Activated T-cell treated with anti-CD3 and anti-CD28 coated beads, Interleukin-2, amount 50 U/mL, for 4 hours (primary cell): ENCODE measurements around the gene CDC42EP4. TPM values are rescaled to one million over a fixed set of nuclear protein-coding genes. Genes with fewer than 3 reads are reported as not detected.
"Not testable (repeated sequence)": the region's sequence is repeated elsewhere in the genome, so short reads cannot be mapped to it uniquely, and the experiment has no call there.

ENCODE experiments used
- ATAC-seq, 2 donors: fragments of 200-7000 bp; cut with Tn5 transposase; one replicate each; pipeline ENCODE4 v1.10.0; 2021
- DNase-seq: peaks from one replicate; pipeline ENCODE4 v3.0.0-alpha.2; 2020
- H3K27me3 Mint-ChIP-seq: one replicate; pipeline ENCODE4 v1.8.0; 2021; ENCODE audit warnings: low read depth, mixed read lengths
- H3K36me3 Mint-ChIP-seq: one replicate; pipeline ENCODE4 v1.8.0; 2022; ENCODE audit warnings: mixed read lengths; ENCODE audit not compliant: insufficient read depth
- H3K4me1 Mint-ChIP-seq: one replicate; pipeline ENCODE4 v1.8.0; 2021; ENCODE audit warnings: low read depth, mixed read lengths
- H3K4me3 Mint-ChIP-seq: one replicate; pipeline ENCODE4 v1.8.0; 2021; ENCODE audit warnings: mild to moderate bottlenecking, moderate library complexity, mixed read lengths
- H3K9me3 Mint-ChIP-seq: one replicate; pipeline ENCODE4 v1.8.0; 2021; ENCODE audit warnings: mixed read lengths
- total RNA-seq, 3 donors: library from RNA; stranded (reverse); gene quantifications; one replicate each; pipeline ENCODE4 v1.2.1, GENCODE V29; 2021

CDC42EP4 gene
- total RNA-seq, 3 donors from 2014 or later, result 0.24 to 1.1 (median 0.30) TPM

DNA sequence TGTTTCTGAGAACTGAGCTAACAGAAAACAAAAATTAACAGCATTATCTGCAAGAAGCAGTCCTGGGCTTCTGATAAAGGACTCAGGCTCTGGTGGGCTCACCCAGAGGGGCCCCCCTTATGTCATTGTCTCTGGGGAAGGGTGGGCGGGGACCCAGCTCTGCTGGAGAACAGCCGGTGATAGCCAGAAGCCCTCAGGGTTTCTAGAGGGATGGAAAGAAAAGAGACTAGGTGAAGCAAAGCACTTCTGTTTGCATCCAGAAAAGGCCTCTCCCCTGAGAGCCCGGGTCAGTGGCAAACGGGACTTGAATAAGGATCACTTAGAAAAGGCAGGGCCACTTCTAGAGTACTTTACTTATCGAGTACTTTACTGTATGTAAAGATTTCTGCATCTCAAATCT, 7.0 kb upstream of the CDC42EP4 start:
- Mint-ChIP-seq H3K27me3 (no peaks in the 10 kb centered on the region), H3K36me3 (no peaks in the 10 kb centered on the region), H3K4me3 (no peak overlapping the region), H3K9me3 (no peaks in the 10 kb centered on the region), H3K4me1 (no peaks in the 10 kb centered on the region)
- no peak for DNase-seq
- ATAC-seq, result no peak

DNA sequence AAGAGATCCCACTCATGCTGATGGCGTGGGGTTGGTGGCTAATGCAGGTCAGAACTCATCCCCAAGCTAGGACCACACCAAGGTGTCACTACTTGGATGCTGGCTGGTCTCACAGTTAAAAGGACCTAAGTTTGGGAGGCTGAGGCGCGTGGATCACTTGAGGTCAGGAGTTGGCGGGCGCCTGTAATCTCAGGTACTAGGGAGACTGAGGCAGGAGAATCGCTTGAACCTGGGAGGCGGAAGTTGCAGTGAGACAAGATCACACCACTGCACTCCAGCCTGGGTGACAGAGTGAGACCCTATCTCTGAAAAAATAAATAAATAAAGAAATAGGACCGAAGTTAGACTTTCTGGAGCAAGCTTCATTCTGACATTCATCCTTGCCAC, 6.6 kb upstream of the CDC42EP4 start:
- H3K4me3 Mint-ChIP-seq, result no peak overlapping the region
- H3K27me3 Mint-ChIP-seq, result no peaks in the 10 kb centered on the region
- no peak for ATAC-seq
- no peaks in the 10 kb centered on the region for H3K36me3 Mint-ChIP-seq
- H3K4me1 Mint-ChIP-seq, result peaks cover 1% of the 10 kb centered on the region
- DNase-seq, result no peak
- no peaks in the 10 kb centered on the region for H3K9me3 Mint-ChIP-seq

- DNase-seq (no peak), ATAC-seq (no peak)
- Mint-ChIP-seq H3K9me3 (no peaks in the 10 kb centered on the region), H3K4me3 (no peak overlapping the region), H3K27me3 (no peaks in the 10 kb centered on the region), H3K36me3 (no peaks in the 10 kb centered on the region), H3K4me1 (peaks cover 3% of the 10 kb centered on the region)
Observed at GRCh38 chr17:73317513-73318426, 6.0 kb upstream of the CDC42EP4 start.

DNA sequence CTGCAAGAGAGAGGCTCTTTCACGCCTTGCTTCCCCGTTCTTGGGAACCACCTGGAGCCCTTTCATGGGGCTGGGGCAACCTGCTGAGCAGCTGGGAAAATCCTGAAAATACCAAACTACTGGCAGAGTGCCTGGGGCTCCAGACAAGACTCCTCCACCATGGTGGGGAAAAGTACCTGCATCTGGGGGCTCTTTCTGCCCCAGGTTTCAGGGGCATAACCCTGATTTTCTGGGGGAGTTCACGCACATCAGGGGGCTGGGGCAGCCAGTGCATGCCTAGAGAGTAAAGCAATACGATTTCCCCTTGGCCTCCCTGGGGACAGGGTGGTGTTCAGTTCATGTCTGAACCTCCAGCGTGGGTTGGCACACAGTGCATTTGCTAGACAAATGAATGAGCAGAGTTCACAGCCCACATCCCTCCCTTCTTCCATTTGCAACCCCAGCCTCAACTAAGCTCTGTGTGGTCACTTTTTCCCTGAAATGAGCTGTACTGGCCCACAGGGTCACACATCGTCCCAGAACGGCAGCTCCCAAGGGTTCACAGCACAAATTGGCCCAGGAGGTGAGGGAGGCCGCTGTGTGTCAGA, 5.2 kb upstream of the CDC42EP4 start:
- H3K4me3 Mint-ChIP-seq, result no peak overlapping the region

DNA sequence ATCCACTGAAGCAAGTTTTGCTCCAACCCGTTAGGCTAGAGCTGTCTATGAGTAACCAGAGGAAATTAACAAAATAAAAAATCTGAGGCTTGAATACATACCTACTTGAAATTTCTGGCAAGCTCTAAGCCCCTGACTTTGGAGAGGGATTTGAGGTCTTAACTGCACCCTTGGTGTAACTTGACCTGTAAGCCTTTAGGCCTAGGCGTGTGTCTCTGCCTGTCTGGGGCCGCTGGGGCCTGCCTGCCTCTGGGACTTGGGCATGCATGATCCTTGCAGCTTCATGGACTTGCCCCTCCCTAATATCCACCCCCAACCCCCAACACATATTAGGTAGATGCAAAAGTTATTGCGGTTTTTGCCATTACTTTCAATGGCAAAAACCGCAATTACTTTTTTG, 3.7 kb upstream of the CDC42EP4 start:
- peaks cover 6% of the 10 kb centered on the region for H3K4me1 Mint-ChIP-seq
- no peak overlapping the region for H3K4me3 Mint-ChIP-seq
- no peak for DNase-seq

More for the DNA sequence above, 5.2 kb upstream of the CDC42EP4 start:
- no peaks in the 10 kb centered on the region for H3K27me3 Mint-ChIP-seq
- no peaks in the 10 kb centered on the region for H3K9me3 Mint-ChIP-seq
- no peaks in the 10 kb centered on the region for H3K36me3 Mint-ChIP-seq
- H3K4me1 Mint-ChIP-seq, result peaks cover 3% of the 10 kb centered on the region
- ATAC-seq (no peak), DNase-seq (no peak)

DNA sequence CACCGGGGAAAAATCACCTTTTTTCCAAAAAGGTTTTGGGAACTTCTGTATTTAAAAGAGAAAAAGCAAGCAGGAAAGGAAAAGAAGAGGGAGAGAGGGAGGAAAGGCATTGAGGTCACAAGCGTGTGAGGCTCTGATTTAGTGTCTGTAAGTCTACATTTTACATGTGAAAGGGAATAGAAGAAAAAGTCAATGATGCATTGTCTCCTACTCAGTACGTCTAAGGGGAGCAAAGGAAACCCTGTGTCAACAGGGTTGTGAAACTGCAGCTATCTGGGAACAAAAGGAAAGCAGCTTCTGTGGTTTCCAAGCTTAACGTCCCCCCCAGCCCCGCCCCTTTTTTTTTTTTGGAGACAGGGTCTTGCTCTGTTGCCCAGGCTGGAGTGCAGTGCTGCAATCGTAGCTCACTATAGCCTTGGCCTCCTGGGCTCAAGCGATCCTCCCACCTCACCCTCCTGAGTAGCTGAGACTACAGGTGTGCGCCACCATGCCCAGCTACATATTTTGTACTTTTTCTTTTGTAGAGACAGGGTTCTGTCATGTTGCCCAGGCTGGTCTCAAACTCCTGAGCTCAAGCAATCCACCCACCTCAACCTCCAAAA, 1.8 kb upstream of the CDC42EP4 start:
- peak overlapping the region; percentile 60 for H3K4me3 Mint-ChIP-seq
- no peaks in the 10 kb centered on the region for H3K9me3 Mint-ChIP-seq
- peaks cover 15% of the 10 kb centered on the region for H3K4me1 Mint-ChIP-seq
- no peak for ATAC-seq
- no peaks in the 10 kb centered on the region for H3K27me3 Mint-ChIP-seq
- no peaks in the 10 kb centered on the region for H3K36me3 Mint-ChIP-seq
- no peak for DNase-seq

More for the DNA sequence above, 3.7 kb upstream of the CDC42EP4 start:
- no peak for ATAC-seq
- Mint-ChIP-seq H3K36me3 (no peaks in the 10 kb centered on the region), H3K9me3 (no peaks in the 10 kb centered on the region), H3K27me3 (no peaks in the 10 kb centered on the region)

DNA sequence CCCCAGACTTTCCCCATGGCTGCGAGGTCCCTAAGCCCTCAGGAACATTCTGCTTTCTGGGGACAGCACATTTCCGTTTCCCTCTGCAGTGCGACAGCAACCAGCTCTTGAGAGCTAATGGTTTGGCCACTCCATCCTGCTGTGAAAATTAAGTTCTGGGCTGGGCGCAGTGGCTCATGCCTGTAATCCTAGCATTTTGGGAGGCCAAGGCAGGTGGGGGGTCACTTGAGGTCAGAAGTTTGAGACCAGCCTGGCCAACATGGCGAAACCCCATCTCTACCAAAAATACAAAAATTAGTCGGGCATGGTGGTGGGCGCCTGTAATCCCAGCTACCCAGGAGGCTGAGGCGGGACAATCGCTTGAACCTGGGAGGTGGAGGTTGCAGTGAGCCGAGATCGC, 1.1 kb upstream of the CDC42EP4 start:
- not testable (repeated sequence) for H3K27me3 Mint-ChIP-seq, H3K9me3 Mint-ChIP-seq, ATAC-seq, H3K36me3 Mint-ChIP-seq, DNase-seq
- Mint-ChIP-seq H3K4me3 (peak overlapping the region; percentile 83), H3K4me1 (peaks cover 15% of the 10 kb centered on the region)

DNA sequence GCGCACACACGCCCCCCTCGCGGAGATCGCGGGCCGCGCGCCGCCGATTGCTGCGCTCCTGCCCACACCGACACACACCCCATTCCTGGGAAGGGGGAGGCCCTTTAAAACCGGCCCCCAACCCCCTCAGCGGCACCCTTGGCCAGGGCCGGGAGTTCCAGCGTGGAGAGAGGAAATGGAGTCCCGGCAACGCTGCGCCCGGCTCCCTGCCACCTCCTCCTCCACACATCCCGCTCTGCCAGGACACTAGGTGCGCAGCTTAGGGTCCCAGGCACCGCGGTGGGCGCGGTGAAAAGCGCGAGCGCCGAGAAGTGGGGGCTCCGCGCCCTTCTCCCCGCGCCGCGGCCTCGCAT, 397 bp downstream of the CDC42EP4 start:
- H3K9me3 Mint-ChIP-seq, result no peaks in the 10 kb centered on the region
- no peaks in the 10 kb centered on the region for H3K36me3 Mint-ChIP-seq
- peaks cover 15% of the 10 kb centered on the region for H3K4me1 Mint-ChIP-seq
- H3K27me3 Mint-ChIP-seq, result no peaks in the 10 kb centered on the region
- ATAC-seq, result peak; percentile 12 to 19
- DNase-seq, result no peak
- H3K4me3 Mint-ChIP-seq, result peak overlapping the region; percentile 83

DNA sequence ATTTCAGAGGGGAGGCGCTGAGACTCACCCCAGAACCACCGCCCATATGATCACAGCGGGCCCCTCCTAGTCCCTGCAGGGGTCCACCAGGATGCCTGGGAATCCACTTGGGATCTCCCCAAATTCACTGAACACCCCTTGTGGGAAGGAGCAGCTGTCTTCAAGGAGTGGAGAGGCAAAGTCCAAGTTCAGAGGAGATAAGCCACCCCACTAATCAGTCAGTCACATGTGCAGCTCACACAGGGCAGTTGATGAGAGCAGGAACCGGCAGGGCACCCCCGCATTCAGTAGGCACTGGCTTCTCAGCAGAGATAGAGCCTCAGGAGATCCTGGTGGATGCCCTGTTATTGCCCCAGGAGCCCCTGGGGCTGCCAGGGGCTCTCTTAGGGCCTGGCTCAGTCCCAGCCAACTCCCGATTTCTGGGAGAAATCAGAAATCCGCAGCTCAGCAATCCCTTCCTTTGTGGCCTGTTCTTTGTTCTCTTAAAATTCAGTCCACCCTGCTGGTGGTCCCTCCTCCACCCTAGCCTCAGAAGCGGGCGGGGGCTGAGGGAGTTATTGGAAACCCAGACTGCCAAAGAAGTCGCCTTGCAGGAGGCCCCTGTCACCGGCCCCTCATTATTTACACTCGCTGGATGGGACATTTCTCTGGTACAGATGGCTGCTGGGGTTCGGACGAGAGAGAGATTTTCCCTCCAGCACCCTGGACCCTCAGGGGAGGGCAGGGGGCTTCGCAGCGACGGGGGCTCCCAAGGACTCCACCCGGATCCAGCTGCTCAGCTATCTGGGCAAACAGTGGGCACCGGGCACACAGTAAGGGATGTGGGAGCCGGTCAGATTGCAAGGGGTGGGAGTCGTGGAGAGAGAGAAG, 1.8 kb downstream of the CDC42EP4 start:
- ATAC-seq (no peak), DNase-seq (no peak)
- peaks cover 18% of the 10 kb centered on the region for H3K4me1 Mint-ChIP-seq
- H3K36me3 Mint-ChIP-seq, result no peaks in the 10 kb centered on the region
- H3K4me3 Mint-ChIP-seq, result peak overlapping the region; percentile 80
- H3K9me3 Mint-ChIP-seq, result no peaks in the 10 kb centered on the region
- H3K27me3 Mint-ChIP-seq, result peaks cover 3% of the 10 kb centered on the region

DNA sequence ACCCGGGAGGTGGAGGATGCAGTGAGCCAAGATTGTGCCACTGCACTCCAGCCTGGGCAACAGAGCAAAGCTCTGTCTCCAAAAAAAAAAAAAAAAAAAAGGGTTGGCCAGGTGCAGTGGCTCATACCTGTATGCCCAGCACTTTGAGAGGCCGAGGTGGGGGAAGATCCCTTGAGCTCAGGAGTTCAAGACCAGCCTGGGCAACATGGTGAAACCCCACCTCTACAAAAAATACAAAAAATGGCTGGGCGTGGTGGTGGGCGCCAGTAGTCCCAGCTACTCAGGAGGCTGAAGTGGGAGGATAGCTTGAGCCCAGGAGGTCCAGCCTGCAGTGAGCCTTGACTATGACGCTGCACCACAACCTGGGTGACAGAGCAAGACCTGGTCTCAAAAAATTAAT, 2.8 kb downstream of the CDC42EP4 start:
- H3K36me3 Mint-ChIP-seq, H3K4me3 Mint-ChIP-seq, H3K27me3 Mint-ChIP-seq, DNase-seq, ATAC-seq, H3K9me3 Mint-ChIP-seq: not testable (repeated sequence)
- H3K4me1 Mint-ChIP-seq, result peaks cover 21% of the 10 kb centered on the region

DNA sequence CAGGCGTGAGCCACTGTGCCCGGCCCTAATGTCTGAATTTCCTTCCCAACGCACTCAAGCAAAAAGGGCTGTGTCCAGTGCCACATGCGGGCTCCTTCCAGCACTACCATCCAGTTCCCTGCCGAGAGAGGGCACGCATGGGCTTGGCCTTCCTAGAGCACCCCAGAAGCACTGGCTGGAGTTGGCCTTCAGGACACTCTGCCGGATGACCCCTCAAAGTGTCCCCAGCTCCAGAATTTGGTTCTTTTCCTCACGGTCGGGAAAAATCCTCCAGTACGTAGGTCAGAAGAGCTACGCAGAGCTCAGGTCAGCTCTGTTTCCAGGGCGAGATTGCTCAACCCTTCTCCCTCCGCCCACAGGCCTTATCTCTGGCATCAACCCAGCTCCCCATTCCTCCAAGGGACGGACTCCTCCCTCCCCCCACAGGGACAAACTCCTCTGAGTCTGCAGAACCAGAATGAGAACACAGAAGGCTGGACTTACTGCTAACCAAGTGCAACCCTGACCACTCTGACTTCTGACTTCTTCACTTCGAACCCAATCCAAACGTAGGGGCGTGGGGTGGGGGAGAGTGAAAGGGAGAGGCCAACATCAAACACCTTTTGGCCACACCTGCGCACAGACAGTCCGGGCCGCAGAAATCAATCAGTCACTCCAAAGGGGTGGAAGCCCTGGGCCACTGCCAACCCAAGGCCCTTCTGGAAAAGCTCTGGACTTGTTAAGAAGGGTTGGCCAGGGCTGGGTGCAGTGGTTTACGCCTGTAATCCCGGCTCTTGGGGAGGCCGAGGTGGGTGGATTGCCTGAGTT, 3.6 kb downstream of the CDC42EP4 start:
- Mint-ChIP-seq H3K9me3 (no peaks in the 10 kb centered on the region), H3K27me3 (peaks cover 11% of the 10 kb centered on the region), H3K36me3 (no peaks in the 10 kb centered on the region), H3K4me3 (no peak overlapping the region), H3K4me1 (peaks cover 17% of the 10 kb centered on the region)
- ATAC-seq (no peak), DNase-seq (no peak)

- Mint-ChIP-seq H3K9me3 (no peaks in the 10 kb centered on the region), H3K4me3 (no peak overlapping the region), H3K36me3 (no peaks in the 10 kb centered on the region), H3K27me3 (peaks cover 11% of the 10 kb centered on the region), H3K4me1 (peaks cover 17% of the 10 kb centered on the region)
- ATAC-seq, result no peak
- no peak for DNase-seq
Observed at GRCh38 chr17:73307130-73307529, 4.7 kb downstream of the CDC42EP4 start.
